GM19452 (cell line): ENCODE data around the gene DENND10.
"Not testable (repeated sequence)": the region's sequence is repeated elsewhere in the genome, so short reads cannot be mapped to it uniquely, and the experiment has no call there.

Experiments
- ATAC-seq: cut with Tn5 transposase; IDR thresholded peaks from one replicate; pipeline ENCODE4 v1.9.1; 2021; ENCODE audit not compliant: unreplicated experiment

DENND10 gene

GRCh38 chr10:119165171-119166117 is 61.5 kb downstream of the DENND10 start, which contains the start of gene SFXN4:
TSS of gene SFXN4 (minus strand) at chr10:119165714. CDS start at chr10:119165647, 67 bp downstream.
- ATAC-seq, result peak; percentile 93

- no peak for ATAC-seq
Measured at GRCh38 chr10:119166118-119166500, 62.2 kb downstream of the DENND10 start.

- no peak for ATAC-seq
Measured at GRCh38 chr10:119166564-119166963, 62.7 kb downstream of the DENND10 start.

GRCh38 chr10:119167041-119167440 is 63.1 kb downstream of the DENND10 start:
- no peak for ATAC-seq

- no peak for ATAC-seq
Measured at GRCh38 chr10:119174109-119174508, 70.2 kb downstream of the DENND10 start.

- ATAC-seq, result no peak
Measured at GRCh38 chr10:119176166-119176565, 72.3 kb downstream of the DENND10 start.

GRCh38 chr10:119177708-119178371 is 73.9 kb downstream of the DENND10 start:
- ATAC-seq, result peak; percentile 23

- ATAC-seq, result peak; percentile 93
Measured at GRCh38 chr10:119178372-119179119, 74.6 kb downstream of the DENND10 start, which contains the start of gene PRDX3. TSS of gene PRDX3 (minus strand) at chr10:119178812. CDS start at chr10:119178790, 22 bp downstream.

- ATAC-seq, result not testable (repeated sequence)
Measured at GRCh38 chr10:119180850-119181400, 77.0 kb downstream of the DENND10 start.

GRCh38 chr10:119183664-119184412 is 79.9 kb downstream of the DENND10 start:
- no peak for ATAC-seq
